Measurements from ENCODE around the gene MET.

GRCh38 chr7:116710764-116711452 lies 38.9 kb downstream of the MET start:
- no peak for TF ChIP-seq CTCF (IDR thresholded peaks at IDR 0.05; ENCODE audit: control extremely low read depth in 1 of 3, insufficient read depth in 1 of 3, low read depth in 1 of 3, low read length in 3 of 3)
- TF ChIP-seq BRCA1 (IDR thresholded peaks at IDR 0.05; ENCODE audit: low read depth, low read length): no peak
- TF ChIP-seq EZH2 (IDR thresholded peaks at IDR 0.05; ENCODE audit: low read depth, low read length, severe bottlenecking): no peak
- no peak for TF ChIP-seq HDAC6 (IDR thresholded peaks at IDR 0.05; ENCODE audit: low read depth, low read length)
- no peak for TF ChIP-seq YY1 (IDR thresholded peaks at IDR 0.05; ENCODE audit: low read depth, low read length)
- no peak for TF ChIP-seq PHF8 (conservative IDR thresholded peaks at IDR 0.05; ENCODE audit: low read depth, low read length)
- no peak for TF ChIP-seq POLR2A (IDR thresholded peaks at IDR 0.05; ENCODE audit: control extremely low read depth in 1 of 2, low read depth in 2 of 2, low read length in 2 of 2)
- TF ChIP-seq RFX5 (IDR thresholded peaks at IDR 0.05; ENCODE audit: borderline replicate concordance, low read depth, low read length): no peak
- TF ChIP-seq NRF1 (IDR thresholded peaks at IDR 0.05; ENCODE audit: low read depth, low read length): no peak
